Measurements from ENCODE around the gene SP6.

- no peak for TF ChIP-seq RAD21 (IDR thresholded peaks at IDR 0.05; ENCODE audit: low read depth)
- TF ChIP-seq NFIC (IDR thresholded peaks at IDR 0.05) = no peak
- no peak for TF ChIP-seq REST (IDR thresholded peaks at IDR 0.05; ENCODE audit: low read depth)
These were observed 34.7 kb downstream of the SP6 start for GRCh38 chr17:47816111-47816735.
